ENCODE results near the gene TAS2R30. TPM values are rescaled to one million over a fixed set of nuclear protein-coding genes. Genes with fewer than 3 reads are reported as not detected.

Gene TAS2R30
- total RNA-seq, 1 experiment from 2014 or later, result 3.7 TPM

- ChIA-PET CTCF (no interaction called here), POLR2A (ENCODE audit: low non-redundant PET) (no interaction called here)
- no TSS peak for BruUV-seq (replicated peaks)
- intact Hi-C loops (cut with micrococcal nuclease; ENCODE audit: unreplicated experiment), result no loop called here
- Histone ChIP-seq H3K9me3 (ENCODE audit: low read depth, low read length, poor library complexity, severe bottlenecking) (no peaks in the 10 kb centered on the region), H3K36me3 (ENCODE audit: insufficient read depth, low read length, poor library complexity, severe bottlenecking) (no peaks in the 10 kb centered on the region), H3K4me3 (ENCODE audit: low read depth, low read length, poor library complexity, severe bottlenecking) (no peak overlapping the region), H3K27ac (ENCODE audit: low read depth, low read length, poor library complexity, severe bottlenecking) (no peak overlapping the region), H3K27me3 (replicated peaks; ENCODE audit: insufficient read depth, low read depth, low read length, poor library complexity) (no peaks in the 10 kb centered on the region), H3K4me1 (ENCODE audit: insufficient read depth, low read length, poor library complexity, severe bottlenecking) (no peaks in the 10 kb centered on the region)
- TF ChIP-seq EZH2 (IDR thresholded peaks at IDR 0.05; ENCODE audit: borderline replicate concordance, low read depth, low read length, poor library complexity, severe bottlenecking) (no peak), CTCF (conservative IDR thresholded peaks at IDR 0.05; ENCODE audit: low read depth, low read length) (no peak)
- no peak for DNase-seq (ENCODE audit: low spot score)
Observed at GRCh38 chr12:11136075-11136474, 1.6 kb upstream of the TAS2R30 start.

GRCh38 chr12:11133816-11134215 lies 628 bp downstream of the TAS2R30 start:
- no peak overlapping the region for H3K4me3 ChIP-seq (ENCODE audit: low read depth, low read length, poor library complexity, severe bottlenecking)
- DNase-seq (ENCODE audit: low spot score), result no peak
- H3K36me3 ChIP-seq (ENCODE audit: insufficient read depth, low read length, poor library complexity, severe bottlenecking), result no peaks in the 10 kb centered on the region
- H3K4me1 ChIP-seq (ENCODE audit: insufficient read depth, low read length, poor library complexity, severe bottlenecking), result no peaks in the 10 kb centered on the region
- no TSS peak for BruUV-seq (replicated peaks)
- POLR2A ChIA-PET (ENCODE audit: low non-redundant PET), result no interaction called here
- CTCF ChIA-PET, result no interaction called here
- H3K9me3 ChIP-seq (ENCODE audit: low read depth, low read length, poor library complexity, severe bottlenecking), result no peaks in the 10 kb centered on the region
- TF ChIP-seq CTCF (conservative IDR thresholded peaks at IDR 0.05; ENCODE audit: low read depth, low read length) (no peak), EZH2 (IDR thresholded peaks at IDR 0.05; ENCODE audit: borderline replicate concordance, low read depth, low read length, poor library complexity, severe bottlenecking) (no peak)
- H3K27ac ChIP-seq (ENCODE audit: low read depth, low read length, poor library complexity, severe bottlenecking), result no peak overlapping the region
- intact Hi-C loops (cut with micrococcal nuclease; ENCODE audit: unreplicated experiment), result no loop called here
- H3K27me3 ChIP-seq (replicated peaks; ENCODE audit: insufficient read depth, low read depth, low read length, poor library complexity), result no peaks in the 10 kb centered on the region

GRCh38 chr12:11133162-11133561 lies 1.3 kb downstream of the TAS2R30 start:
- BruUV-seq (replicated peaks), result no TSS peak
- H3K9me3 ChIP-seq (ENCODE audit: low read depth, low read length, poor library complexity, severe bottlenecking), result no peaks in the 10 kb centered on the region
- ChIA-PET POLR2A (ENCODE audit: low non-redundant PET) (no interaction called here), CTCF (no interaction called here)
- no peaks in the 10 kb centered on the region for H3K4me1 ChIP-seq (ENCODE audit: insufficient read depth, low read length, poor library complexity, severe bottlenecking)
- no peak overlapping the region for H3K4me3 ChIP-seq (ENCODE audit: low read depth, low read length, poor library complexity, severe bottlenecking)
- no peaks in the 10 kb centered on the region for H3K27me3 ChIP-seq (replicated peaks; ENCODE audit: insufficient read depth, low read depth, low read length, poor library complexity)
- TF ChIP-seq CTCF (conservative IDR thresholded peaks at IDR 0.05; ENCODE audit: low read depth, low read length) (no peak), EZH2 (IDR thresholded peaks at IDR 0.05; ENCODE audit: borderline replicate concordance, low read depth, low read length, poor library complexity, severe bottlenecking) (no peak)
- H3K27ac ChIP-seq (ENCODE audit: low read depth, low read length, poor library complexity, severe bottlenecking), result no peak overlapping the region
- no peak for DNase-seq (ENCODE audit: low spot score)
- intact Hi-C loops (cut with micrococcal nuclease; ENCODE audit: unreplicated experiment), result no loop called here
- no peaks in the 10 kb centered on the region for H3K36me3 ChIP-seq (ENCODE audit: insufficient read depth, low read length, poor library complexity, severe bottlenecking)
